CD14-positive monocyte (primary cell): ENCODE data around the gene HLTF. TPM values are rescaled to one million over a fixed set of nuclear protein-coding genes. Genes with fewer than 3 reads are reported as not detected.

Experiments used
- DNase-seq, 3 donors: peaks; one replicate each; pipeline ENCODE4 v3.0.0-alpha.2; 2011 to 2022
- H2AFZ ChIP-seq: 2 replicates; pipeline ENCODE4 v1.6.0; 2012; ENCODE audit warnings: mild to moderate bottlenecking, low read depth, low read length, inconsistent platforms; ENCODE audit not compliant: insufficient read depth, poor library complexity, severe bottlenecking
- H3K27ac ChIP-seq, 2 donors: 1 replicate in 1 of 2; 2 replicates in 1 of 2; pipeline ENCODE4 v1.5.1; 2012 to 2013; ENCODE audit warnings: low read length in 2 of 2, control low read depth in 1 of 2, inconsistent platforms in 1 of 2, low read depth in 1 of 2, mild to moderate bottlenecking in 1 of 2
- H3K27me3 ChIP-seq, 2 donors: one replicate each; pipeline versions ENCODE4 v1.6.0 to v1.6.1; 2011 to 2013; ENCODE audit warnings: low read length in 2 of 2; ENCODE audit not compliant: control insufficient read depth in 2 of 2, insufficient read depth in 2 of 2
- H3K36me3 ChIP-seq, 2 donors: replicated peaks in 1 of 2; 1 replicate in 1 of 2; 2 replicates in 1 of 2; pipeline versions ENCODE4 v1.5.1 to v1.6.1; 2012 to 2013; ENCODE audit warnings: low read length in 2 of 2, control low read depth in 1 of 2, inconsistent platforms in 1 of 2, mild to moderate bottlenecking in 1 of 2; ENCODE audit not compliant: insufficient read depth in 2 of 2, control insufficient read depth in 1 of 2
- H3K4me1 ChIP-seq, 2 donors: 1 replicate in 1 of 2; 2 replicates in 1 of 2; pipeline versions ENCODE4 v1.5.1 to v1.6.1; 2012 to 2013; ENCODE audit warnings: low read length in 2 of 2, control low read depth in 1 of 2, inconsistent platforms in 1 of 2, mild to moderate bottlenecking in 1 of 2, moderate library complexity in 1 of 2; ENCODE audit not compliant: insufficient read depth in 2 of 2, control insufficient read depth in 1 of 2
- H3K4me2 ChIP-seq: replicated peaks from 2 replicates; pipeline ENCODE3; 2012; ENCODE audit warnings: low read length, moderate library complexity, mild to moderate bottlenecking; ENCODE audit not compliant: poor library complexity, severe bottlenecking; ENCODE audit errors: extremely low read depth
- H3K4me3 ChIP-seq, 3 experiments: fragments of 200-600 bp in 1 of 3; sonication (generic) in 1 of 3; replicated peaks in 1 of 3; 1 replicate in 2 of 3; 2 replicates in 1 of 3; pipeline ENCODE4 v1.5.1; 2011 to 2013; ENCODE audit warnings: low read length in 3 of 3, mild to moderate bottlenecking in 3 of 3, control low read depth in 2 of 3, low read depth in 2 of 3, inconsistent platforms in 1 of 3, moderate library complexity in 1 of 3
- H3K79me2 ChIP-seq: 2 replicates; pipeline ENCODE4 v1.6.0; 2012; ENCODE audit warnings: mild to moderate bottlenecking, control low read depth, inconsistent platforms, low read length, moderate library complexity; ENCODE audit not compliant: insufficient read depth
- H3K9ac ChIP-seq: 2 replicates; pipeline ENCODE4 v1.6.0; 2017; ENCODE audit warnings: low read length, mild to moderate bottlenecking; ENCODE audit not compliant: insufficient read depth, poor library complexity, severe bottlenecking
- H3K9me3 ChIP-seq, 2 donors: replicated peaks in 1 of 2; 1 replicate in 1 of 2; 2 replicates in 1 of 2; pipeline versions ENCODE4 v1.5.1 to v1.6.1; 2012 to 2013; ENCODE audit warnings: low read length in 2 of 2, control low read depth in 1 of 2; ENCODE audit not compliant: control insufficient read depth in 1 of 2, insufficient read depth in 1 of 2
- H4K20me1 ChIP-seq: 2 replicates; pipeline ENCODE4 v1.6.0; 2012; ENCODE audit warnings: mild to moderate bottlenecking, low read length, control low read depth, moderate library complexity; ENCODE audit not compliant: insufficient read depth
- H3K27ac Mint-ChIP-seq, 7 donors: one replicate each; pipeline ENCODE4 v1.8.0; 2020; ENCODE audit warnings: mild to moderate bottlenecking in 7 of 7, mixed read lengths in 7 of 7, moderate library complexity in 6 of 7, inconsistent platforms in 2 of 7
- H3K27me3 Mint-ChIP-seq, 3 donors: one replicate each; pipeline ENCODE4 v1.8.0; 2021 to 2022; ENCODE audit warnings: low read depth in 3 of 3, mild to moderate bottlenecking in 3 of 3, mixed read lengths in 3 of 3, moderate library complexity in 3 of 3, inconsistent platforms in 1 of 3
- H3K36me3 Mint-ChIP-seq, 2 donors: one replicate each; pipeline ENCODE4 v1.8.0; 2020; ENCODE audit warnings: mixed read lengths in 2 of 2, inconsistent platforms in 1 of 2, mild to moderate bottlenecking in 1 of 2
- H3K4me1 Mint-ChIP-seq: one replicate; pipeline ENCODE4 v1.8.0; 2020; ENCODE audit warnings: mild to moderate bottlenecking, mixed read lengths
- H3K4me3 Mint-ChIP-seq, 2 donors: one replicate each; pipeline ENCODE4 v1.8.0; 2020; ENCODE audit warnings: mild to moderate bottlenecking in 2 of 2, mixed read lengths in 2 of 2, moderate library complexity in 1 of 2
- H3K9me3 Mint-ChIP-seq, 7 donors: one replicate each; pipeline ENCODE4 v1.8.0; 2020 to 2022; ENCODE audit warnings: mixed read lengths in 7 of 7, mild to moderate bottlenecking in 6 of 7, moderate library complexity in 6 of 7, inconsistent platforms in 2 of 7
- WGBS: methylation state at CpG from one replicate; pipeline ENCODE4 v1.1.5; 2013; ENCODE audit warnings: missing lambda C conversion rate; ENCODE audit not compliant: insufficient coverage; 5-methylcytosine and 5-hydroxymethylcytosine counted together
- intact Hi-C, 2 donors: fragments of 100-400 bp; cut with micrococcal nuclease; formaldehyde crosslinking; loops; one replicate each; pipeline versions ENCODE4 v1.15.0 to v1.15.1; 2023
- polyA plus RNA-seq, 3 donors: library from polyadenylated mRNA; depleted of rRNA in 1 of 3; unstranded in 2 of 3; stranded (reverse) in 1 of 3; fragments of 300-500 nt in 2 of 3; fragments of >200 nt in 1 of 3; fragmentation: Illumina TruSeq in 2 of 3; gene quantifications; 1 replicate in 2 of 3; 2 replicates in 1 of 3; pipeline ENCODE4 v1.2.3, GENCODE V29; 2012 to 2021
- TF ChIP-seq, protein P1 (sequence below): fragments of 200-600 bp; IDR thresholded peaks from one replicate; pipeline ENCODE4 v1.8.0; 2022; ENCODE audit warnings: antibody characterized with exemption, mild to moderate bottlenecking

The HLTF gene
- polyA plus RNA-seq, 3 donors, result 2.0 to 4.6 (median 2.7) TPM

DNA sequence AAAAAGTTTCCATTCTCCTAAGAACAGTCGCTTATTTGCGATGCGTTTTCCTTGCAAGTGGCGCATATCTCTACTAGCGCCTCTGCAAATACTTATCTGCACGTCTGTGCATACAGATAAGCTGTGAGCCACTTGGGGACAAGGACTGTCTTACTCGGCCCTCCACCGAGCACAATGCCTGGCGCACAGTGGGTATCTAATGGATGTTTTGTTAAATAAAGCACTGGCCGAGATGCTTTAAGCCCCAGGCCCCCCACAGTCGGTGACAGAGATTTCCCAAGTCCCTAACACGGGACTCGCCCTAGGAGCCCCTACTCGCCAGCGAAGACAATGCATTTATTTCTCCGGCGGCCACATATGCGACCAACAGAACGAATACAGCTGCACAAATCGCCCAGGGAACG is 503 bp downstream of the HLTF start:
- DNase-seq, result peak in 2 of 3 donors; percentile 4 to 10
- peak overlapping the region; percentile 99 for H3K4me2 ChIP-seq
- peaks cover 10 to 14% of the 10 kb centered on the region in 2 donors for H3K4me1 ChIP-seq
- peak overlapping the region; percentile 57 to 90 (median 79) for H3K27ac Mint-ChIP-seq
- H3K36me3 Mint-ChIP-seq, result peaks cover 5 to 7% of the 10 kb centered on the region in 2 donors
- H3K79me2 ChIP-seq, result peaks cover 32% of the 10 kb centered on the region
- TF ChIP-seq, protein P1, sequence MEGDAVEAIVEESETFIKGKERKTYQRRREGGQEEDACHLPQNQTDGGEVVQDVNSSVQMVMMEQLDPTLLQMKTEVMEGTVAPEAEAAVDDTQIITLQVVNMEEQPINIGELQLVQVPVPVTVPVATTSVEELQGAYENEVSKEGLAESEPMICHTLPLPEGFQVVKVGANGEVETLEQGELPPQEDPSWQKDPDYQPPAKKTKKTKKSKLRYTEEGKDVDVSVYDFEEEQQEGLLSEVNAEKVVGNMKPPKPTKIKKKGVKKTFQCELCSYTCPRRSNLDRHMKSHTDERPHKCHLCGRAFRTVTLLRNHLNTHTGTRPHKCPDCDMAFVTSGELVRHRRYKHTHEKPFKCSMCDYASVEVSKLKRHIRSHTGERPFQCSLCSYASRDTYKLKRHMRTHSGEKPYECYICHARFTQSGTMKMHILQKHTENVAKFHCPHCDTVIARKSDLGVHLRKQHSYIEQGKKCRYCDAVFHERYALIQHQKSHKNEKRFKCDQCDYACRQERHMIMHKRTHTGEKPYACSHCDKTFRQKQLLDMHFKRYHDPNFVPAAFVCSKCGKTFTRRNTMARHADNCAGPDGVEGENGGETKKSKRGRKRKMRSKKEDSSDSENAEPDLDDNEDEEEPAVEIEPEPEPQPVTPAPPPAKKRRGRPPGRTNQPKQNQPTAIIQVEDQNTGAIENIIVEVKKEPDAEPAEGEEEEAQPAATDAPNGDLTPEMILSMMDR, result peak; percentile 19
- intact Hi-C loops, result no loop called here
- peaks cover 0 to 2% (median 0%) of the 10 kb centered on the region in 7 donors for H3K9me3 Mint-ChIP-seq
- 1% methylated on average over 18 of the region's 21 CpGs for WGBS
- no peaks in the 10 kb centered on the region for H3K36me3 ChIP-seq
- H3K4me1 Mint-ChIP-seq, result peaks cover 15% of the 10 kb centered on the region
- peak overlapping the region; percentile 99 for H2AFZ ChIP-seq
- no peaks in the 10 kb centered on the region for H3K9me3 ChIP-seq
- no peaks in the 10 kb centered on the region for H4K20me1 ChIP-seq
- no peaks in the 10 kb centered on the region for H3K27me3 ChIP-seq
- H3K4me3 Mint-ChIP-seq, result peak overlapping the region; percentile 98 to 99
- peak overlapping the region; percentile 74 for H3K9ac ChIP-seq
- peak overlapping the region; percentile 76 to 99 (median 84) for H3K4me3 ChIP-seq
- peaks cover 0 to 2% (median 2%) of the 10 kb centered on the region in 3 donors for H3K27me3 Mint-ChIP-seq
- peak overlapping the region; percentile 19 to 80 for H3K27ac ChIP-seq

DNA sequence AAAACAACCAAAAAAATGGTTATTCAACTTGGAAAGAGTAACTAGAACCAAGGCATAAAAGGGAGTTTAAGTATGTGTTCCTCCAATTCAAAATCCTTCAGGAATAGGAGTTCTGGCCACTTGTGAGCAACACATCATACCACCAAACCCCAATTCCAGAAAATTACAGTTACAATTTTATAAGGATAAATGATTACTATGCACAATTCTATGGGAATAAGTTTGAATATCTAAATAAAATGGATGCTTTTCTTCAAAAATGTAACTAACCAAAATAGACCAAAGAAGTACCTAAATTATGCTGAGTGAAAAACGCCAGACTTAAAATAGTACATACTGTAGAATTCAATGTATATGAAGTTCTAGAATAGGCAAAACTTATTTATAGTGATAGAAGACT is 4.6 kb downstream of the HLTF start:
- Mint-ChIP-seq H3K36me3 (peaks cover 14 to 25% of the 10 kb centered on the region in 2 donors), H3K4me1 (peaks cover 13% of the 10 kb centered on the region), H3K27ac (no peak overlapping the region), H3K9me3 (peaks cover 0 to 2% (median 0%) of the 10 kb centered on the region in 7 donors), H3K4me3 (no peak overlapping the region), H3K27me3 (no peaks in the 10 kb centered on the region)
- Histone ChIP-seq H3K27me3 (no peaks in the 10 kb centered on the region), H3K9ac (no peak overlapping the region), H3K79me2 (peaks cover 39% of the 10 kb centered on the region), H3K9me3 (no peaks in the 10 kb centered on the region), H3K4me1 (peaks cover 7 to 14% of the 10 kb centered on the region in 2 donors), H3K4me2 (no peak overlapping the region), H3K36me3 (no peaks in the 10 kb centered on the region), H2AFZ (no peak overlapping the region), H4K20me1 (no peaks in the 10 kb centered on the region), H3K27ac (no peak overlapping the region), H3K4me3 (no peak overlapping the region)
- WGBS, result no CpG with 5 or more reads among the region's 1 CpG
- intact Hi-C loops, result no loop called here
- no peak for DNase-seq
- TF ChIP-seq, protein P1, result no peak
